ENCODE data around the gene PIKFYVE. TPM values are rescaled to one million over a fixed set of nuclear protein-coding genes. Genes with fewer than 3 reads are reported as not detected.
A peak's percentile ranks its signal among the peaks of the same experiment; 100 is the strongest.
"Not testable (repeated sequence)": the region's sequence is repeated elsewhere in the genome, so short reads cannot be mapped to it uniquely, and the experiment has no call there.

The PIKFYVE gene
- total RNA-seq: 10 to 100 TPM; 35.2 to 51.3 (median 41.7) TPM

- TF ChIP-seq POLR2A (IDR thresholded peaks at IDR 0.05) (peak in 1 of 2 donors; percentile 84), CTCF (IDR thresholded peaks at IDR 0.05) (peak in 1 of 6 experiments; percentile 26)
- peak within 1 kb of the TSS; percentile 88 to 97 (median 94) for H3K27ac ChIP-seq
- intact Hi-C loops (cut with DNase I): no loop called here
- H3K4me3 ChIP-seq (replicated peaks in 1 of 3): peak within 1 kb of the TSS; percentile 46 to 92 (median 86)
- no peaks in the 10 kb centered on the region for H3K27me3 ChIP-seq
- 0 to 1% methylated on average over 21 to 32 of the region's 50 CpGs for WGBS, 2 donors
- no peaks in the 10 kb centered on the region for H3K36me3 ChIP-seq
- H3K9me3 ChIP-seq: no peaks in the 10 kb centered on the region
- peaks cover 13 to 19% of the 10 kb centered on the region in 2 donors for H3K4me1 ChIP-seq
- peak; percentile 97 to 98 for DNase-seq
Measured at GRCh38 chr2:208265801-208266552, at the start of gene PIKFYVE. Gene PIKFYVE, plus strand, starts transcription at chr2:208266255. Its CDS starts 5,265 bp downstream, at chr2:208271520.

GRCh38 chr2:208221873-208222272 lies 44.2 kb upstream of the PIKFYVE start:
- DNase-seq; H3K9me3 ChIP-seq; intact Hi-C loops (cut with DNase I); H3K27me3 ChIP-seq; H3K4me1 ChIP-seq; H3K27ac ChIP-seq; H3K36me3 ChIP-seq; H3K4me3 ChIP-seq (replicated peaks in 1 of 3): not testable (repeated sequence)
- WGBS, 2 donors: 69 to 100% methylated on average over 2 to 3 of the region's 3 CpGs

GRCh38 chr2:208222351-208222750 lies 43.7 kb upstream of the PIKFYVE start:
- DNase-seq: no peak
- no peaks in the 10 kb centered on the region for H3K4me1 ChIP-seq
- no peaks in the 10 kb centered on the region for H3K9me3 ChIP-seq
- H3K27ac ChIP-seq: no peak overlapping the region
- no peak overlapping the region for H3K4me3 ChIP-seq (replicated peaks in 1 of 3)
- no peak for TF ChIP-seq CTCF (IDR thresholded peaks at IDR 0.05)
- TF ChIP-seq POLR2A (IDR thresholded peaks at IDR 0.05): no peak
- no peaks in the 10 kb centered on the region for H3K27me3 ChIP-seq
- no peaks in the 10 kb centered on the region for H3K36me3 ChIP-seq
- 89 to 93% methylated on average over 3 of the region's 3 CpGs for WGBS, 2 donors
- intact Hi-C loops (cut with DNase I): no loop called here

GRCh38 chr2:208224802-208225201 lies 41.3 kb upstream of the PIKFYVE start:
- DNase-seq: no peak
- Histone ChIP-seq H3K27ac (no peak overlapping the region), H3K27me3 (no peaks in the 10 kb centered on the region), H3K9me3 (no peaks in the 10 kb centered on the region), H3K36me3 (no peaks in the 10 kb centered on the region), H3K4me3 (replicated peaks in 1 of 3) (no peak overlapping the region), H3K4me1 (no peaks in the 10 kb centered on the region)
- no peak for TF ChIP-seq POLR2A (IDR thresholded peaks at IDR 0.05)
- TF ChIP-seq CTCF (IDR thresholded peaks at IDR 0.05): no peak
- 95 to 100% methylated on average over 2 of the region's 2 CpGs for WGBS, 2 donors
- intact Hi-C loops (cut with DNase I): no loop called here

- Histone ChIP-seq H3K4me1 (no peaks in the 10 kb centered on the region), H3K36me3 (no peaks in the 10 kb centered on the region), H3K27me3 (no peaks in the 10 kb centered on the region), H3K9me3 (no peaks in the 10 kb centered on the region), H3K27ac (no peak overlapping the region), H3K4me3 (replicated peaks in 1 of 3) (no peak overlapping the region)
- no peak for DNase-seq
- TF ChIP-seq CTCF (IDR thresholded peaks at IDR 0.05): no peak
- TF ChIP-seq POLR2A (IDR thresholded peaks at IDR 0.05): no peak
- intact Hi-C loops (cut with DNase I): no loop called here
- WGBS, 2 donors: 95 to 98% methylated on average over 19 to 25 of the region's 33 CpGs
Measured at GRCh38 chr2:208227581-208228232, 38.3 kb upstream of the PIKFYVE start.

All from thyroid gland (tissue), 4 donors.